ENCODE measurements around the gene PSME1. TPM values are rescaled to one million over a fixed set of nuclear protein-coding genes. Genes with fewer than 3 reads are reported as not detected.

PSME1 gene
- total and polyA plus RNA-seq, 2 of the 13 experiments (the other 11 are each of a cell fraction or from before 2014, with no cell fraction given) = 159 to 608 TPM

DNA sequence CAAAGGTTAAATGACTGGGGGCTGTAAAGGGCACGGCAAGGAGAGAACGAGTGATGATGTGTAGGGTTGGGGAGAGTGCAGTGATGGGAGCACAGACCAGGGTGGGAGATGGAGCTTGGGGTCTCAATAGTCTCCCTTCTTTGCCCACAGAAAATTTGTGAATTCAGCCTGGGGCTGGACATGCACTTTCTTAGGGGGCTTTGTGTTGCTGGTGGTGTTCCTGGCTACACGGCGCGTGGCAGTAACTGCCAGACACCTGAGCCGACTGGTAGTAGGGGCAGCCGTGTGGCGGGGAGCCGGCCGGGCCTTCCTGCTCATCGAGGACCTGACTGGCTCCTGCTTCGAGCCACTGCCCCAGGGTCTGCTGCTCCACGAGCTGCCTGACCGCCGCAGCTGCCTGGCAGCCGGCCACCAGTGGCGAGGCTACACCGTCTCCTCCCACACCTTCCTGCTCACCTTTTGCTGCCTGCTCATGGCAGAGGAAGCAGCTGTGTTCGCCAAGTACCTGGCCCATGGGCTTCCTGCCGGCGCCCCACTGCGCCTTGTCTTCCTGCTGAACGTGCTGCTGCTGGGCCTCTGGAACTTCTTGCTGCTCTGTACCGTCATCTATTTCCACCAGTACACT is 3.8 kb upstream of the PSME1 start (continued):
- TF ChIP-seq, protein P1, sequence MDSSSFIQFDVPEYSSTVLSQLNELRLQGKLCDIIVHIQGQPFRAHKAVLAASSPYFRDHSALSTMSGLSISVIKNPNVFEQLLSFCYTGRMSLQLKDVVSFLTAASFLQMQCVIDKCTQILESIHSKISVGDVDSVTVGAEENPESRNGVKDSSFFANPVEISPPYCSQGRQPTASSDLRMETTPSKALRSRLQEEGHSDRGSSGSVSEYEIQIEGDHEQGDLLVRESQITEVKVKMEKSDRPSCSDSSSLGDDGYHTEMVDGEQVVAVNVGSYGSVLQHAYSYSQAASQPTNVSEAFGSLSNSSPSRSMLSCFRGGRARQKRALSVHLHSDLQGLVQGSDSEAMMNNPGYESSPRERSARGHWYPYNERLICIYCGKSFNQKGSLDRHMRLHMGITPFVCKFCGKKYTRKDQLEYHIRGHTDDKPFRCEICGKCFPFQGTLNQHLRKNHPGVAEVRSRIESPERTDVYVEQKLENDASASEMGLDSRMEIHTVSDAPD (CRISPR knock-in tag; IDR thresholded peaks at IDR 0.05) = no peak
- TF ChIP-seq ZNF549 (CRISPR knock-in tag; IDR thresholded peaks at IDR 0.05) (no peak), ZNF383 (CRISPR knock-in tag; IDR thresholded peaks at IDR 0.05; ENCODE audit: borderline replicate concordance) (no peak), ZBTB1 (CRISPR knock-in tag; IDR thresholded peaks at IDR 0.05; ENCODE audit: borderline replicate concordance) (no peak), ZNF275 (CRISPR knock-in tag; IDR thresholded peaks at IDR 0.05; ENCODE audit: borderline replicate concordance) (no peak), GABPB1 (CRISPR knock-in tag; IDR thresholded peaks at IDR 0.05) (peak; percentile 38; the same call in 1 of the 2 replicates), ZBTB20 (CRISPR knock-in tag; IDR thresholded peaks at IDR 0.05; ENCODE audit: borderline replicate concordance, low read depth) (no peak), ARNT (IDR thresholded peaks at IDR 0.05) (no peak), ZNF790 (CRISPR knock-in tag; IDR thresholded peaks at IDR 0.05; ENCODE audit: borderline replicate concordance) (no peak), KAT2B (IDR thresholded peaks at IDR 0.05; ENCODE audit: borderline replicate concordance, low read depth, low read length) (no peak), EED (CRISPR knock-in tag; IDR thresholded peaks at IDR 0.05) (no peak), TRIM24 (CRISPR knock-in tag; IDR thresholded peaks at IDR 0.05) (no peak), ZNF720 (CRISPR knock-in tag; IDR thresholded peaks at IDR 0.05) (no peak), ZNF619 (CRISPR knock-in tag; IDR thresholded peaks at IDR 0.05) (peak; percentile 46; the same call in 1 of the 2 replicates), SETDB1 (CRISPR knock-in tag; IDR thresholded peaks at IDR 0.05; ENCODE audit: borderline replicate concordance) (no peak), MATR3 (CRISPR knock-in tag; IDR thresholded peaks at IDR 0.05) (0 out of 2 replicates have a peak, but pooled peaks have one; percentile 89), ZNF232 (CRISPR knock-in tag; IDR thresholded peaks at IDR 0.05; ENCODE audit: borderline replicate concordance) (peak; percentile 71; the same call in 1 of the 2 replicates), MAX (IDR thresholded peaks at IDR 0.05) (no peak)
- TF ChIP-seq, protein P2, sequence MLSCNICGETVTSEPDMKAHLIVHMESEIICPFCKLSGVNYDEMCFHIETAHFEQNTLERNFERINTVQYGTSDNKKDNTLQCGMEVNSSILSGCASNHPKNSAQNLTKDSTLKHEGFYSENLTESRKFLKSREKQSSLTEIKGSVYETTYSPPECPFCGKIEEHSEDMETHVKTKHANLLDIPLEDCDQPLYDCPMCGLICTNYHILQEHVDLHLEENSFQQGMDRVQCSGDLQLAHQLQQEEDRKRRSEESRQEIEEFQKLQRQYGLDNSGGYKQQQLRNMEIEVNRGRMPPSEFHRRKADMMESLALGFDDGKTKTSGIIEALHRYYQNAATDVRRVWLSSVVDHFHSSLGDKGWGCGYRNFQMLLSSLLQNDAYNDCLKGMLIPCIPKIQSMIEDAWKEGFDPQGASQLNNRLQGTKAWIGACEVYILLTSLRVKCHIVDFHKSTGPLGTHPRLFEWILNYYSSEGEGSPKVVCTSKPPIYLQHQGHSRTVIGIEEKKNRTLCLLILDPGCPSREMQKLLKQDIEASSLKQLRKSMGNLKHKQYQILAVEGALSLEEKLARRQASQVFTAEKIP (CRISPR knock-in tag; IDR thresholded peaks at IDR 0.05; ENCODE audit: borderline replicate concordance) = no peak
- TF ChIP-seq, protein P3, sequence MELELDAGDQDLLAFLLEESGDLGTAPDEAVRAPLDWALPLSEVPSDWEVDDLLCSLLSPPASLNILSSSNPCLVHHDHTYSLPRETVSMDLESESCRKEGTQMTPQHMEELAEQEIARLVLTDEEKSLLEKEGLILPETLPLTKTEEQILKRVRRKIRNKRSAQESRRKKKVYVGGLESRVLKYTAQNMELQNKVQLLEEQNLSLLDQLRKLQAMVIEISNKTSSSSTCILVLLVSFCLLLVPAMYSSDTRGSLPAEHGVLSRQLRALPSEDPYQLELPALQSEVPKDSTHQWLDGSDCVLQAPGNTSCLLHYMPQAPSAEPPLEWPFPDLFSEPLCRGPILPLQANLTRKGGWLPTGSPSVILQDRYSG (CRISPR knock-in tag; IDR thresholded peaks at IDR 0.05) = no peak

All from HepG2 (cell line).